WTC11 (cell line): Measurements from ENCODE around the gene ANAPC13. TPM values are rescaled to one million over a fixed set of nuclear protein-coding genes. Genes with fewer than 3 reads are reported as not detected.

Experiments
- ATAC-seq: fragments of 200-7000 bp; cut with Tn5 transposase; 2 replicates; pipeline ENCODE4 v1.10.0; 2021; ENCODE audit warnings: mild to moderate bottlenecking, moderate library complexity
- Bru-seq: library from RNA; stranded (reverse); fragments of 400-500 nt; gene quantifications from one replicate; lab custom pipeline; 2021; lab: Mats Ljungman, UMichigan
- CTCF ChIA-PET: fragments of 300-600 bp; sonication (Branson Sonifier 250); formaldehyde crosslinking; loops from one replicate; lab custom pipeline; 2021; ENCODE audit warnings: antibody characterized with exemption; lab: Charles Lee
- POLR2A ChIA-PET: fragments of 350-600 bp; sonication (Branson Sonifier 250); formaldehyde crosslinking; loops from one replicate; lab custom pipeline; 2021; ENCODE audit warnings: antibody characterized with exemption; lab: Charles Lee
- DNase-seq: peaks from one replicate; pipeline ENCODE4 v3.0.0; 2021; ENCODE audit warnings: low spot score
- H3K27ac Mint-ChIP-seq: 2 replicates; pipeline ENCODE4 v1.8.0; 2021; ENCODE audit warnings: mixed read lengths
- H3K27me3 Mint-ChIP-seq: 2 replicates; pipeline ENCODE4 v1.8.0; 2021; ENCODE audit warnings: low read depth, mild to moderate bottlenecking, moderate library complexity, mixed read lengths
- H3K36me3 Mint-ChIP-seq: 2 replicates; pipeline ENCODE4 v1.8.0; 2021; ENCODE audit warnings: mixed read lengths
- H3K4me1 Mint-ChIP-seq: 2 replicates; pipeline ENCODE4 v1.8.0; 2022; ENCODE audit warnings: mixed read lengths
- H3K4me3 Mint-ChIP-seq: 2 replicates; pipeline ENCODE4 v1.8.0; 2021; ENCODE audit warnings: mild to moderate bottlenecking, moderate library complexity, mixed read lengths
- H3K9me3 Mint-ChIP-seq: 2 replicates; pipeline ENCODE4 v1.8.0; 2021; ENCODE audit warnings: mixed read lengths
- ETV6 ChIP-seq: sonication (generic); formaldehyde crosslinking; IDR thresholded peaks from 2 replicates; pipeline ENCODE4 v1.8.1; 2022; ENCODE audit warnings: mild to moderate bottlenecking, missing genetic modification reagents
- FOXJ3 ChIP-seq: sonication (generic); formaldehyde crosslinking; IDR thresholded peaks from 2 replicates; pipeline ENCODE4 v1.9.0; 2021; ENCODE audit warnings: missing genetic modification reagents, mild to moderate bottlenecking, borderline replicate concordance
- IRF2 ChIP-seq: sonication (generic); formaldehyde crosslinking; IDR thresholded peaks from 2 replicates; pipeline ENCODE4 v1.8.0; 2022; ENCODE audit warnings: low read depth, missing genetic modification reagents, borderline replicate concordance
- JAZF1 ChIP-seq: fragments of 250-450 bp; sonication (Bioruptor Pico); IDR thresholded peaks from 2 replicates; pipeline ENCODE4 v1.9.0; 2021; ENCODE audit warnings: moderate library complexity, mild to moderate bottlenecking, inconsistent platforms
- PRRX2 ChIP-seq: fragments of 250-450 bp; sonication (Bioruptor Pico); IDR thresholded peaks from 2 replicates; pipeline ENCODE4 v1.8.0; 2021; ENCODE audit warnings: mild to moderate bottlenecking
- TEAD1 ChIP-seq: sonication (generic); formaldehyde crosslinking; IDR thresholded peaks from 2 replicates; pipeline ENCODE4 v1.8.0; 2022; ENCODE audit warnings: mild to moderate bottlenecking, missing genetic modification reagents
- TEAD4 ChIP-seq: sonication (generic); formaldehyde crosslinking; IDR thresholded peaks from 2 replicates; pipeline ENCODE4 v1.8.0; 2022; ENCODE audit warnings: mild to moderate bottlenecking, missing genetic modification reagents
- ZBTB21 ChIP-seq: sonication (generic); formaldehyde crosslinking; IDR thresholded peaks from 2 replicates; pipeline ENCODE4 v1.8.1; 2023; ENCODE audit warnings: mild to moderate bottlenecking, missing genetic modification reagents, borderline replicate concordance
- ZNF219 ChIP-seq: sonication (generic); formaldehyde crosslinking; IDR thresholded peaks from 2 replicates; pipeline ENCODE4 v1.8.0; 2023; ENCODE audit warnings: missing genetic modification reagents, mild to moderate bottlenecking, borderline replicate concordance
- ZNF423 ChIP-seq: fragments of 250-450 bp; sonication (Bioruptor Pico); IDR thresholded peaks from 2 replicates; pipeline ENCODE4 v2.1.2; 2022; ENCODE audit warnings: mild to moderate bottlenecking, moderate library complexity
- long read RNA-seq, 3 experiments: library from RNA in 1 of 3; library from capped mRNA in 1 of 3; library from polyadenylated mRNA in 1 of 3; unstranded in 2 of 3; stranded (forward) in 1 of 3; transcript quantifications; one replicate each; pipeline ENCODE4 v2.0.0, GENCODE V29; 2021
- total RNA-seq: library from RNA; stranded (reverse); gene quantifications from 3 replicates; pipeline ENCODE4 v1.2.3, GENCODE V29; 2021
- TF ChIP-seq, protein P1 (sequence below): sonication (generic); formaldehyde crosslinking; IDR thresholded peaks from 2 replicates; pipeline ENCODE4 v1.8.0; 2023; ENCODE audit warnings: missing genetic modification reagents, mild to moderate bottlenecking, borderline replicate concordance
- TF ChIP-seq, protein P2 (sequence below): sonication (generic); formaldehyde crosslinking; IDR thresholded peaks from 2 replicates; pipeline ENCODE4 v1.8.1; 2023; ENCODE audit warnings: mild to moderate bottlenecking, missing genetic modification reagents, borderline replicate concordance
- TF ChIP-seq, protein P3 (sequence below): sonication (generic); formaldehyde crosslinking; IDR thresholded peaks from 2 replicates; pipeline ENCODE4 v1.8.0; 2022; ENCODE audit warnings: mild to moderate bottlenecking, missing genetic modification reagents
- TF ChIP-seq, protein P4 (sequence below): fragments of 250-450 bp; sonication (Bioruptor Pico); IDR thresholded peaks from 2 replicates; pipeline ENCODE4 v1.9.0; 2021; ENCODE audit warnings: moderate library complexity, mild to moderate bottlenecking, inconsistent platforms, borderline replicate concordance
- TF ChIP-seq, protein P5 (sequence below): sonication (generic); formaldehyde crosslinking; IDR thresholded peaks from 2 replicates; pipeline ENCODE4 v1.8.0; 2022; ENCODE audit warnings: missing genetic modification reagents
- TF ChIP-seq, protein P6 (sequence below): fragments of 250-450 bp; sonication (Bioruptor Pico); IDR thresholded peaks from 2 replicates; pipeline ENCODE4 v2.1.2; 2022; ENCODE audit warnings: mild to moderate bottlenecking, moderate library complexity
- TF ChIP-seq, protein P7 (sequence below): sonication (generic); formaldehyde crosslinking; IDR thresholded peaks from 2 replicates; pipeline ENCODE4 v1.8.0; 2022; ENCODE audit warnings: mild to moderate bottlenecking, missing genetic modification reagents

Gene ANAPC13, protein sequence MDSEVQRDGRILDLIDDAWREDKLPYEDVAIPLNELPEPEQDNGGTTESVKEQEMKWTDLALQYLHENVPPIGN
- total RNA-seq (28.8 to 29.7 TPM (median 29.6 TPM) in 3 replicates), Bru-seq, nascent RNA (percentile 86 among the genes with signal in this experiment)
- long read RNA-seq, experiment 1, transcript ANAPC13-204 (3 exons, 1,840 nt) = minor isoform, 45 of 119 reads
- long read RNA-seq, experiment 1, transcript ANAPC13-201 (3 exons, 1,209 nt) = major isoform, 69 of 119 reads
- long read RNA-seq, experiment 1, partial matches to known transcripts = 0 of 119 reads
- long read RNA-seq, experiment 1, other reads (novel, unspliced or antisense) = 2 of 119 reads
- long read RNA-seq, experiment 2, transcript ANAPC13-204 (3 exons, 1,840 nt) = minor isoform, 12 of 45 reads
- long read RNA-seq, experiment 2, transcript ANAPC13-201 (3 exons, 1,209 nt) = minor isoform, 6 of 45 reads
- long read RNA-seq, experiment 2, transcript ANAPC13-203 (2 exons, 686 nt) = major isoform, 24 of 45 reads
- long read RNA-seq, experiment 2, partial matches to known transcripts = 3 of 45 reads
- long read RNA-seq, experiment 2, other reads (novel, unspliced or antisense) = 0 of 45 reads
- long read RNA-seq, experiment 3, transcript ANAPC13-204 (3 exons, 1,840 nt) = major isoform, 51 of 96 reads
- long read RNA-seq, experiment 3, transcript ANAPC13-201 (3 exons, 1,209 nt) = minor isoform, 34 of 96 reads
- long read RNA-seq, experiment 3, partial matches to known transcripts = 1 of 96 reads
- long read RNA-seq, experiment 3, other reads (novel, unspliced or antisense) = 3 of 96 reads

DNA sequence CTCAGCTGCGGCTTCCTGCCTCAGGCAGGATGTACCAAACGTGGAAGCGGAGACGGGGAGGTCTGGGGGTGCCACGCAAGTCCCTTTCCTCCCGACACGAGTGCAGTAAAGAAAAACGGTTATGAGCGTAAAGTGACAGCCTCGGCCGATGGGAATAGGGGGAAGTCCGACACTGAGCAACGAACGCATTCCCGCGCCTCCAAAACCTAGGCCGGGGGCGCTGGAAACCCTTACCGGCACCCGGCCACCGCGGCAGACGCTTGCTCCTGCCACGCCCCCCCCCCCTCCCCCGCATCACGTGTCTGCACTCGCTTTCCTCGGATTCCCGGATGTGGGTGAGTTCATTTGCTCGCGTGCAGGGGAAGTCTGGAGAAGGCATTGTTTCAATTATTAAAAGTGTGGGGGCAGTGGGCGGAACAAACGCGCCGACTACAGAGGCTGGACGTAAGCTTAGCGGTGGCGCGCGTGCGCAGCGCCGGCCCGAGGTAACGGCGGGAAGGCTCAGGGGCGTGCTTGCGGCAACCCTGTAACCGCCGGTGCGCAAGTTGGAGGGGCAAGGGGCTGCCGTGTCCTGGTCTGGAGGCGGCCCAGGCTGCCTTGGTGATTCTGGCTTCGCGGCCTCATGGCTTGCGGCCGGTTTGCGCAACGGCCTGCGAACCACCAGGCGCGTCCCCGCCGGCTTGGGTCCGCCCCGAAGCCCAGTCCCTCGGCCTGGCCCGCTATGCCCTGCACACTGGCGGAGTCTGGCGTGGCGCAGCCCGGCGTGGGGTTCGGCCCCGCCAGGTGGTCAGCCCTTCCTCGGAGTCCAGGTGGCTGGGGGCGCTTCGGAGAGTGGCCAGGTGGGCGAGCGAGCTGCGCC is at the start of gene ANAPC13, which contains the start of gene CEP63:
Gene ANAPC13 (minus strand): TSS at position 268 of the 859 bp plus-strand sequence. CDS start 3,081 bp downstream, outside the sequence.
Gene CEP63 (plus strand): TSS at position 340 of the 859 bp plus-strand sequence. CDS start 9,264 bp downstream, outside the sequence.
- Mint-ChIP-seq H3K27me3 (no peaks in the 10 kb centered on the region), H3K9me3 (peaks cover 4% of the 10 kb centered on the region), H3K27ac (peak within 1 kb of the TSS; percentile 89), H3K4me1 (peaks cover 23% of the 10 kb centered on the region), H3K4me3 (peak within 1 kb of the TSS; percentile 88), H3K36me3 (peaks cover 14% of the 10 kb centered on the region)
- POLR2A ChIA-PET = interaction anchor here (1.4 to 2.2 kb wide), 3 partner anchors 37 to 122 kb away, joined by 3 to 9 read pairs (median 6); partner anchors contain the start of gene AMOTL2
- peak; percentile 88 for ATAC-seq
- peak; percentile 91 for DNase-seq
- CTCF ChIA-PET = interaction anchor here (0.7 to 2.7 kb wide), 7 partner anchors 9 to 274 kb away, joined by 3 to 8 read pairs (median 6); no protein-coding TSS in a partner anchor
- TF ChIP-seq JAZF1 (CRISPR knock-in tag) (no peak), ETV6 (peak; percentile 84), ZNF423 (CRISPR knock-in tag) (no peak), PRRX2 (no peak), TEAD4 (CRISPR knock-in tag) (no peak; the same call in 1 of the 2 replicates), ZNF219 (no peak), IRF2 (CRISPR knock-in tag) (no peak; the same call in 1 of the 2 replicates), FOXJ3 (CRISPR knock-in tag) (no peak), TEAD1 (CRISPR knock-in tag) (peak; percentile 75), ZBTB21 (CRISPR knock-in tag) (no peak)
- TF ChIP-seq, protein P1, sequence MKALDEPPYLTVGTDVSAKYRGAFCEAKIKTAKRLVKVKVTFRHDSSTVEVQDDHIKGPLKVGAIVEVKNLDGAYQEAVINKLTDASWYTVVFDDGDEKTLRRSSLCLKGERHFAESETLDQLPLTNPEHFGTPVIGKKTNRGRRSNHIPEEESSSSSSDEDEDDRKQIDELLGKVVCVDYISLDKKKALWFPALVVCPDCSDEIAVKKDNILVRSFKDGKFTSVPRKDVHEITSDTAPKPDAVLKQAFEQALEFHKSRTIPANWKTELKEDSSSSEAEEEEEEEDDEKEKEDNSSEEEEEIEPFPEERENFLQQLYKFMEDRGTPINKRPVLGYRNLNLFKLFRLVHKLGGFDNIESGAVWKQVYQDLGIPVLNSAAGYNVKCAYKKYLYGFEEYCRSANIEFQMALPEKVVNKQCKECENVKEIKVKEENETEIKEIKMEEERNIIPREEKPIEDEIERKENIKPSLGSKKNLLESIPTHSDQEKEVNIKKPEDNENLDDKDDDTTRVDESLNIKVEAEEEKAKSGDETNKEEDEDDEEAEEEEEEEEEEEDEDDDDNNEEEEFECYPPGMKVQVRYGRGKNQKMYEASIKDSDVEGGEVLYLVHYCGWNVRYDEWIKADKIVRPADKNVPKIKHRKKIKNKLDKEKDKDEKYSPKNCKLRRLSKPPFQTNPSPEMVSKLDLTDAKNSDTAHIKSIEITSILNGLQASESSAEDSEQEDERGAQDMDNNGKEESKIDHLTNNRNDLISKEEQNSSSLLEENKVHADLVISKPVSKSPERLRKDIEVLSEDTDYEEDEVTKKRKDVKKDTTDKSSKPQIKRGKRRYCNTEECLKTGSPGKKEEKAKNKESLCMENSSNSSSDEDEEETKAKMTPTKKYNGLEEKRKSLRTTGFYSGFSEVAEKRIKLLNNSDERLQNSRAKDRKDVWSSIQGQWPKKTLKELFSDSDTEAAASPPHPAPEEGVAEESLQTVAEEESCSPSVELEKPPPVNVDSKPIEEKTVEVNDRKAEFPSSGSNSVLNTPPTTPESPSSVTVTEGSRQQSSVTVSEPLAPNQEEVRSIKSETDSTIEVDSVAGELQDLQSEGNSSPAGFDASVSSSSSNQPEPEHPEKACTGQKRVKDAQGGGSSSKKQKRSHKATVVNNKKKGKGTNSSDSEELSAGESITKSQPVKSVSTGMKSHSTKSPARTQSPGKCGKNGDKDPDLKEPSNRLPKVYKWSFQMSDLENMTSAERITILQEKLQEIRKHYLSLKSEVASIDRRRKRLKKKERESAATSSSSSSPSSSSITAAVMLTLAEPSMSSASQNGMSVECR (CRISPR knock-in tag) = peak; percentile 36; the same call in 1 of the 2 replicates
- TF ChIP-seq, protein P2, sequence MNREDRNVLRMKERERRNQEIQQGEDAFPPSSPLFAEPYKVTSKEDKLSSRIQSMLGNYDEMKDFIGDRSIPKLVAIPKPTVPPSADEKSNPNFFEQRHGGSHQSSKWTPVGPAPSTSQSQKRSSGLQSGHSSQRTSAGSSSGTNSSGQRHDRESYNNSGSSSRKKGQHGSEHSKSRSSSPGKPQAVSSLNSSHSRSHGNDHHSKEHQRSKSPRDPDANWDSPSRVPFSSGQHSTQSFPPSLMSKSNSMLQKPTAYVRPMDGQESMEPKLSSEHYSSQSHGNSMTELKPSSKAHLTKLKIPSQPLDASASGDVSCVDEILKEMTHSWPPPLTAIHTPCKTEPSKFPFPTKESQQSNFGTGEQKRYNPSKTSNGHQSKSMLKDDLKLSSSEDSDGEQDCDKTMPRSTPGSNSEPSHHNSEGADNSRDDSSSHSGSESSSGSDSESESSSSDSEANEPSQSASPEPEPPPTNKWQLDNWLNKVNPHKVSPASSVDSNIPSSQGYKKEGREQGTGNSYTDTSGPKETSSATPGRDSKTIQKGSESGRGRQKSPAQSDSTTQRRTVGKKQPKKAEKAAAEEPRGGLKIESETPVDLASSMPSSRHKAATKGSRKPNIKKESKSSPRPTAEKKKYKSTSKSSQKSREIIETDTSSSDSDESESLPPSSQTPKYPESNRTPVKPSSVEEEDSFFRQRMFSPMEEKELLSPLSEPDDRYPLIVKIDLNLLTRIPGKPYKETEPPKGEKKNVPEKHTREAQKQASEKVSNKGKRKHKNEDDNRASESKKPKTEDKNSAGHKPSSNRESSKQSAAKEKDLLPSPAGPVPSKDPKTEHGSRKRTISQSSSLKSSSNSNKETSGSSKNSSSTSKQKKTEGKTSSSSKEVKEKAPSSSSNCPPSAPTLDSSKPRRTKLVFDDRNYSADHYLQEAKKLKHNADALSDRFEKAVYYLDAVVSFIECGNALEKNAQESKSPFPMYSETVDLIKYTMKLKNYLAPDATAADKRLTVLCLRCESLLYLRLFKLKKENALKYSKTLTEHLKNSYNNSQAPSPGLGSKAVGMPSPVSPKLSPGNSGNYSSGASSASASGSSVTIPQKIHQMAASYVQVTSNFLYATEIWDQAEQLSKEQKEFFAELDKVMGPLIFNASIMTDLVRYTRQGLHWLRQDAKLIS = no peak; the same call in 1 of the 2 replicates
- TF ChIP-seq, protein P3, sequence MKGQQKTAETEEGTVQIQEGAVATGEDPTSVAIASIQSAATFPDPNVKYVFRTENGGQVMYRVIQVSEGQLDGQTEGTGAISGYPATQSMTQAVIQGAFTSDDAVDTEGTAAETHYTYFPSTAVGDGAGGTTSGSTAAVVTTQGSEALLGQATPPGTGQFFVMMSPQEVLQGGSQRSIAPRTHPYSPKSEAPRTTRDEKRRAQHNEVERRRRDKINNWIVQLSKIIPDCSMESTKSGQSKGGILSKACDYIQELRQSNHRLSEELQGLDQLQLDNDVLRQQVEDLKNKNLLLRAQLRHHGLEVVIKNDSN = peak; percentile 93
- TF ChIP-seq, protein P4, sequence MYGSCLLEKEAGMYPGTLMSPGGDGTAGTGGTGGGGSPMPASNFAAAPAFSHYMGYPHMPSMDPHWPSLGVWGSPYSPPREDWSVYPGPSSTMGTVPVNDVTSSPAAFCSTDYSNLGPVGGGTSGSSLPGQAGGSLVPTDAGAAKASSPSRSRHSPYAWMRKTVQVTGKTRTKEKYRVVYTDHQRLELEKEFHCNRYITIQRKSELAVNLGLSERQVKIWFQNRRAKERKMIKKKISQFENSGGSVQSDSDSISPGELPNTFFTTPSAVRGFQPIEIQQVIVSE (CRISPR knock-in tag) = no peak
- TF ChIP-seq, protein P5, sequence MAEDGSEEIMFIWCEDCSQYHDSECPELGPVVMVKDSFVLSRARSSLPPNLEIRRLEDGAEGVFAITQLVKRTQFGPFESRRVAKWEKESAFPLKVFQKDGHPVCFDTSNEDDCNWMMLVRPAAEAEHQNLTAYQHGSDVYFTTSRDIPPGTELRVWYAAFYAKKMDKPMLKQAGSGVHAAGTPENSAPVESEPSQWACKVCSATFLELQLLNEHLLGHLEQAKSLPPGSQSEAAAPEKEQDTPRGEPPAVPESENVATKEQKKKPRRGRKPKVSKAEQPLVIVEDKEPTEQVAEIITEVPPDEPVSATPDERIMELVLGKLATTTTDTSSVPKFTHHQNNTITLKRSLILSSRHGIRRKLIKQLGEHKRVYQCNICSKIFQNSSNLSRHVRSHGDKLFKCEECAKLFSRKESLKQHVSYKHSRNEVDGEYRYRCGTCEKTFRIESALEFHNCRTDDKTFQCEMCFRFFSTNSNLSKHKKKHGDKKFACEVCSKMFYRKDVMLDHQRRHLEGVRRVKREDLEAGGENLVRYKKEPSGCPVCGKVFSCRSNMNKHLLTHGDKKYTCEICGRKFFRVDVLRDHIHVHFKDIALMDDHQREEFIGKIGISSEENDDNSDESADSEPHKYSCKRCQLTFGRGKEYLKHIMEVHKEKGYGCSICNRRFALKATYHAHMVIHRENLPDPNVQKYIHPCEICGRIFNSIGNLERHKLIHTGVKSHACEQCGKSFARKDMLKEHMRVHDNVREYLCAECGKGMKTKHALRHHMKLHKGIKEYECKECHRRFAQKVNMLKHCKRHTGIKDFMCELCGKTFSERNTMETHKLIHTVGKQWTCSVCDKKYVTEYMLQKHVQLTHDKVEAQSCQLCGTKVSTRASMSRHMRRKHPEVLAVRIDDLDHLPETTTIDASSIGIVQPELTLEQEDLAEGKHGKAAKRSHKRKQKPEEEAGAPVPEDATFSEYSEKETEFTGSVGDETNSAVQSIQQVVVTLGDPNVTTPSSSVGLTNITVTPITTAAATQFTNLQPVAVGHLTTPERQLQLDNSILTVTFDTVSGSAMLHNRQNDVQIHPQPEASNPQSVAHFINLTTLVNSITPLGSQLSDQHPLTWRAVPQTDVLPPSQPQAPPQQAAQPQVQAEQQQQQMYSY = no peak
- TF ChIP-seq, protein P6, sequence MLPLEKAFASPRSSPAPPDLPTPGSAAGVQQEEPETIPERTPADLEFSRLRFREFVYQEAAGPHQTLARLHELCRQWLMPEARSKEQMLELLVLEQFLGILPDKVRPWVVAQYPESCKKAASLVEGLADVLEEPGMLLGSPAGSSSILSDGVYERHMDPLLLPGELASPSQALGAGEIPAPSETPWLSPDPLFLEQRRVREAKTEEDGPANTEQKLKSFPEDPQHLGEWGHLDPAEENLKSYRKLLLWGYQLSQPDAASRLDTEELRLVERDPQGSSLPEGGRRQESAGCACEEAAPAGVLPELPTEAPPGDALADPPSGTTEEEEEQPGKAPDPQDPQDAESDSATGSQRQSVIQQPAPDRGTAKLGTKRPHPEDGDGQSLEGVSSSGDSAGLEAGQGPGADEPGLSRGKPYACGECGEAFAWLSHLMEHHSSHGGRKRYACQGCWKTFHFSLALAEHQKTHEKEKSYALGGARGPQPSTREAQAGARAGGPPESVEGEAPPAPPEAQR (CRISPR knock-in tag) = no peak
- TF ChIP-seq, protein P7, sequence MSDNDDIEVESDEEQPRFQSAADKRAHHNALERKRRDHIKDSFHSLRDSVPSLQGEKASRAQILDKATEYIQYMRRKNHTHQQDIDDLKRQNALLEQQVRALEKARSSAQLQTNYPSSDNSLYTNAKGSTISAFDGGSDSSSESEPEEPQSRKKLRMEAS (CRISPR knock-in tag) = peak; percentile 86
